ENCODE data around the gene PARD3. TPM values are rescaled to one million over a fixed set of nuclear protein-coding genes. Genes with fewer than 3 reads are reported as not detected.

Gene PARD3
- total RNA-seq, 2 donors from 2014 or later = 36.1 to 48.5 TPM

- Histone ChIP-seq H3K9me3 (no peaks in the 10 kb centered on the region), H3K27ac (peak overlapping the region in 2 of 4 donors; percentile 26 to 84), H3K4me1 (peaks cover 70% of the 10 kb centered on the region), H3K4me3 (no peak overlapping the region), H3K27me3 (no peaks in the 10 kb centered on the region), H3K36me3 (replicated peaks in 1 of 2; ENCODE audit: insufficient read depth in 1 of 2, low read depth in 2 of 2) (no peaks in the 10 kb centered on the region)
- 87 to 88% methylated on average over 18 to 23 of the region's 23 CpGs for WGBS, 2 donors
- ATAC-seq = no peak
- intact Hi-C loops (cut with DNase I) = loop anchor here (10.0 kb wide), 1 partner anchor 117 kb away; no protein-coding TSS in a partner anchor
- DNase-seq = peak in 1 of 4 donors; percentile 66
- TF ChIP-seq POLR2A (IDR thresholded peaks at IDR 0.05) (no peak), CTCF (IDR thresholded peaks at IDR 0.05) (peak in 1 of 7 experiments; percentile 10)
Observed at GRCh38 chr10:34791947-34792346, 23.1 kb downstream of the PARD3 start.

- no peak for DNase-seq
- H3K4me1 ChIP-seq = peaks cover 65% of the 10 kb centered on the region
- intact Hi-C loops (cut with DNase I) = loop anchor here (10.0 kb wide), 1 partner anchor 116 kb away; no protein-coding TSS in a partner anchor
- WGBS, 2 donors = 87 to 89% methylated on average over 14 to 15 of the region's 15 CpGs
- no peak for TF ChIP-seq POLR2A (IDR thresholded peaks at IDR 0.05)
- no peak for TF ChIP-seq CTCF (IDR thresholded peaks at IDR 0.05)
- no peaks in the 10 kb centered on the region for H3K36me3 ChIP-seq (replicated peaks in 1 of 2; ENCODE audit: insufficient read depth in 1 of 2, low read depth in 2 of 2)
- peak overlapping the region in 3 of 4 donors; percentile 26 to 84 (median 71) for H3K27ac ChIP-seq
- no peak overlapping the region for H3K4me3 ChIP-seq
- no peaks in the 10 kb centered on the region for H3K9me3 ChIP-seq
- no peak for ATAC-seq
- H3K27me3 ChIP-seq = no peaks in the 10 kb centered on the region
Observed at GRCh38 chr10:34791228-34791627, 23.9 kb downstream of the PARD3 start.

- intact Hi-C loops (cut with DNase I) = loop anchor here (10.0 kb wide), 1 partner anchor 115 kb away; no protein-coding TSS in a partner anchor
- Histone ChIP-seq H3K36me3 (replicated peaks in 1 of 2; ENCODE audit: insufficient read depth in 1 of 2, low read depth in 2 of 2) (no peaks in the 10 kb centered on the region), H3K27me3 (no peaks in the 10 kb centered on the region), H3K4me1 (peaks cover 53% of the 10 kb centered on the region), H3K4me3 (no peak overlapping the region), H3K27ac (peak overlapping the region in 3 of 4 donors; percentile 71 to 84 (median 76)), H3K9me3 (no peaks in the 10 kb centered on the region)
- DNase-seq (peak; percentile 40 to 69 (median 54)), ATAC-seq (peak; percentile 79)
- WGBS, 2 donors = 12 to 17% methylated on average over 4 of the region's 4 CpGs
- no peak for TF ChIP-seq POLR2A (IDR thresholded peaks at IDR 0.05)
- peak in 1 of 7 experiments; percentile 1 for TF ChIP-seq CTCF (IDR thresholded peaks at IDR 0.05)
Observed at GRCh38 chr10:34789966-34790506, 25.1 kb downstream of the PARD3 start.

- H3K4me1 ChIP-seq = peaks cover 44% of the 10 kb centered on the region
- no peaks in the 10 kb centered on the region for H3K27me3 ChIP-seq
- no peaks in the 10 kb centered on the region for H3K36me3 ChIP-seq (replicated peaks in 1 of 2; ENCODE audit: insufficient read depth in 1 of 2, low read depth in 2 of 2)
- no peak overlapping the region for H3K4me3 ChIP-seq
- no peak for TF ChIP-seq POLR2A (IDR thresholded peaks at IDR 0.05)
- WGBS, 2 donors = 58 to 94% methylated on average over 1 of the region's 1 CpG
- intact Hi-C loops (cut with DNase I) = no loop called here
- no peak for ATAC-seq
- H3K27ac ChIP-seq = no peak overlapping the region
- DNase-seq = no peak
- no peaks in the 10 kb centered on the region for H3K9me3 ChIP-seq
Observed at GRCh38 chr10:34786464-34786863, 28.6 kb downstream of the PARD3 start.

- WGBS, 2 donors = 13 to 20% methylated on average over 3 of the region's 3 CpGs
- Histone ChIP-seq H3K27ac (peak overlapping the region; percentile 15 to 64 (median 53)), H3K9me3 (no peaks in the 10 kb centered on the region), H3K4me1 (peaks cover 32% of the 10 kb centered on the region), H3K36me3 (replicated peaks in 1 of 2; ENCODE audit: insufficient read depth in 1 of 2, low read depth in 2 of 2) (no peaks in the 10 kb centered on the region), H3K27me3 (no peaks in the 10 kb centered on the region), H3K4me3 (no peak overlapping the region)
- intact Hi-C loops (cut with DNase I) = no loop called here
- TF ChIP-seq CTCF (IDR thresholded peaks at IDR 0.05) (no peak), POLR2A (IDR thresholded peaks at IDR 0.05) (no peak)
- DNase-seq (no peak), ATAC-seq (peak; percentile 36)
Observed at GRCh38 chr10:34781711-34782110, 33.4 kb downstream of the PARD3 start.
